Fibroblast of the aortic adventitia (primary cell): Measurements from ENCODE around the gene ALG6. TPM values are rescaled to one million over a fixed set of nuclear protein-coding genes. Genes with fewer than 3 reads are reported as not detected.

ENCODE experiments used
- DNase-seq: peaks from one replicate; pipeline ENCODE4 v3.0.0-alpha.2; 2010; ENCODE audit warnings: low read depth
- H3K4me3 ChIP-seq: 2 replicates; pipeline ENCODE4 v1.5.1; 2011; ENCODE audit warnings: low read depth, mild to moderate bottlenecking, control low read depth, low read length, moderate library complexity
- total RNA-seq: library from RNA; depleted of rRNA; stranded (reverse); fragments of >200 nt; gene quantifications from 2 replicates; pipeline ENCODE4 v1.2.3, GENCODE V29; 2012; ENCODE audit warnings: low replicate concordance
- TF ChIP-seq, protein P1 (sequence below): IDR thresholded peaks from 2 replicates; pipeline ENCODE4 v1.5.1; 2011; ENCODE audit warnings: mild to moderate bottlenecking, low read length, control low read depth, inconsistent platforms; ENCODE audit not compliant: insufficient read depth

The ALG6 gene
- total RNA-seq, 1 donor: 15.5 TPM

DNA sequence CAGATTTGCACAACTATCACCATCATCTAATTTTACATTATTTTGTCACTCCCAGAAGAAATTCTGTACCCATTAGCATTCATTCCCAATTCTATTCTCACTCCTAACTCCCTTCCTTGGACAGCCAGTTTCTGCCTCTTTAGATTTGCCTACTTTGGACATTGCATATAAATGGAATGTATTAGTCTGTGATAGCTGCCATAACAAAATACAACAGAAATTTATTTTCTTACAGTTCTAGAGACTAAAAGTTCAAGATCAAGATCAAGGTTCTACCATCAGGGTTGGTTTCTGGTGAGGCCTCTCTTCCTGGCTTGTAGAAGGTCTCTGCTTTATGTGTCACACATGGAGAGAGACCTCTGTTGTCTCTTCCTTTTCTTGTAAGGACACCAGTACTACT is 61.9 kb downstream of the ALG6 start:
- DNase-seq: no peak
- TF ChIP-seq, protein P1, sequence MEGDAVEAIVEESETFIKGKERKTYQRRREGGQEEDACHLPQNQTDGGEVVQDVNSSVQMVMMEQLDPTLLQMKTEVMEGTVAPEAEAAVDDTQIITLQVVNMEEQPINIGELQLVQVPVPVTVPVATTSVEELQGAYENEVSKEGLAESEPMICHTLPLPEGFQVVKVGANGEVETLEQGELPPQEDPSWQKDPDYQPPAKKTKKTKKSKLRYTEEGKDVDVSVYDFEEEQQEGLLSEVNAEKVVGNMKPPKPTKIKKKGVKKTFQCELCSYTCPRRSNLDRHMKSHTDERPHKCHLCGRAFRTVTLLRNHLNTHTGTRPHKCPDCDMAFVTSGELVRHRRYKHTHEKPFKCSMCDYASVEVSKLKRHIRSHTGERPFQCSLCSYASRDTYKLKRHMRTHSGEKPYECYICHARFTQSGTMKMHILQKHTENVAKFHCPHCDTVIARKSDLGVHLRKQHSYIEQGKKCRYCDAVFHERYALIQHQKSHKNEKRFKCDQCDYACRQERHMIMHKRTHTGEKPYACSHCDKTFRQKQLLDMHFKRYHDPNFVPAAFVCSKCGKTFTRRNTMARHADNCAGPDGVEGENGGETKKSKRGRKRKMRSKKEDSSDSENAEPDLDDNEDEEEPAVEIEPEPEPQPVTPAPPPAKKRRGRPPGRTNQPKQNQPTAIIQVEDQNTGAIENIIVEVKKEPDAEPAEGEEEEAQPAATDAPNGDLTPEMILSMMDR: no peak
- H3K4me3 ChIP-seq: no peak overlapping the region

DNA sequence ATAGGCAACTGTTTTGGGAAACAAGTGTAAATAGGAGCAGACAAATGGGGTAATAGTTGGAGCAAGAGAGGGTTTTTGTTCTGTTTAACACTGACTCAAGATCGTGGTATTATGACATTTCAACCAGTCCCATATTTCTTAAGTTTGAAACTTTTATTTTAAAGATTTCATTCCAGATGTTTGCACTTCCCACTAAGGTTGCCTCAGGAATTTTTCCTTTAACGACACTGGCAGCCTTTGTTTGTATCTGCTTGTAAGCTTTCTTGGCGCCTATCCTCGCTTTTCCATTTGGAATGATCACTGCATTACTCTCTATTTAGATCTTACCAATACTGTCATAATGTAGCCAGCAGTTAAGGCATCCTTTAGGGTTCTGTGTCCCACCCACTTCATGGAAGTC is 67.7 kb downstream of the ALG6 start:
- peak; percentile 52 for DNase-seq
- H3K4me3 ChIP-seq: no peak overlapping the region
- TF ChIP-seq, protein P1: no peak

DNA sequence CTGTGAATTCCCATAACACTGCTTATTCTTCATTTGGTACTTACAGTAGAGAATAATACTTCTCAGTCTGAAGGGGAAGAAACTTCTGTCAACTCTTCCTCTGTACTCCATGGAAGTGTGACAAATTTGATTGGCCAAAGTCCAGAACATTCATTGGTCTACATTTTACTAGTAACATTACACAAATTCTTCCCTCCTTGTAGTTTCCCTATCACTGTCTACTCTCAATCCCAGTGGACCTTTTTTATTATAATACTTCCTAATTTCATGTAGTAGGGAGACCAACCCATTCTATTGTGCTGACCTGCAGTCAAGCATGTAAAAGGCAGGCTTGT is 74.7 kb downstream of the ALG6 start:
- DNase-seq: peak; percentile 31
- H3K4me3 ChIP-seq: no peak overlapping the region
- TF ChIP-seq, protein P1: no peak

DNA sequence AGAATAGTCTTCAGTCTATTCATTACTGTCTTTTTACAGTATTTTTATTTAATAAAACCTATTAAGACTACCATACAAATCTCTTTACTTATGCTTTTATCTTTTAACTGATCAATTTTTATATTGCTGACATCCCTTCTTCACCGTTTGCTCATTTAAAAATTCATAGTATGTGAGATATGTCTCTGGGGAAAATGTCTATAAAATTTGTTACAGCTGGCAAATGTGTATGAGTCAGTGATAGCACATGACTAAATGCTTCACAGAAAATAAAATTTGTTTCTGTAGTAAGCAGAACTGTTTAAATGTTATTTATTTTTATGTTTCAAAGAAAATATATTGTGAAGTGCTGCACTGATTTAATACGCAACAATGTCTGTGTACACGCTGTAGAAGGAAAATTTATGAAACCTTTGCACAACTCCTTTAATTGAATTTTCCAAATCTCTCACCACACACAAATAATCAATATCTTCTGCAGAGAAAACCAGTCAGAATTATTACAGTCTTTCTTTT is 81.4 kb downstream of the ALG6 start:
- TF ChIP-seq, protein P1: no peak
- DNase-seq: peak; percentile 54

DNA sequence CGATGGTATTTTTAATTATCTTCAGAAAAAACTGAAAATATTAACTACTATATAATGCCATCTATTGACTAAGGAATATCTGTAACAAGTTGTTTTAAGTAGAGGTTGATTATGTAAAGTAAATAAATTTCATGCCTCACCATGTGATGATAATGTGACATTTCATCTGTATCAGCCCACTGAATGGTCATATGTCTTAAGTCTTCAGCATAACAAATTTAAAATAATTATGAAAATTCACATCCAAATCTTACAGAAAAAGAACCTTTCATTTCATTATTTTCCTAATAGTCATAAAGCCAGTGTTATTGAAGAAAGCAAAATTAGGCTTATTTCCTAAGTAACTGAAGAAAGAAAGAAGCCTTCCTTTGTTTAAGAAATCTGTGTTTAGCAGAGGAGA is 83.0 kb downstream of the ALG6 start:
- TF ChIP-seq, protein P1: no peak
- no peak for DNase-seq
- H3K4me3 ChIP-seq: no peak overlapping the region

More for the DNA sequence above, 81.4 kb downstream of the ALG6 start:
- H3K4me3 ChIP-seq: no peak overlapping the region

DNA sequence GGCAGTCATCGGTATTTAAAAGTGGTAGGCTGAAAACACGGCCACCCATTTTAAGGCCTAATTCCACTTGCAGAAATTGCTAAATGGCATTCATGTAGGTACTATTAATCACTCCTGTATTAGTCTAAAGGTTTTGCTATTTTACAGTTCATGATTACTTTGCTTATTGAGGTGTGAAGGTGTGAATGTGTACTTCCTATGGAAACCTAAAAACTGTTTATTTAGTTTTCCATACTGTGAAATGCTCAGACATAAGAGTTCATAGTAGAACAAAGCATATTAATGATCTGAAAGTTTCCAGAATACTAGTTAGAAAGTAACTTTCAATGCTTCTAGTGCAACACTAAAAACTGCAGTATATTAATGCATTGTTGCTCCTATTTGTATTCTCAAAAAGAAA is 85.8 kb downstream of the ALG6 start:
- TF ChIP-seq, protein P1: no peak
- no peak overlapping the region for H3K4me3 ChIP-seq
- no peak for DNase-seq

DNA sequence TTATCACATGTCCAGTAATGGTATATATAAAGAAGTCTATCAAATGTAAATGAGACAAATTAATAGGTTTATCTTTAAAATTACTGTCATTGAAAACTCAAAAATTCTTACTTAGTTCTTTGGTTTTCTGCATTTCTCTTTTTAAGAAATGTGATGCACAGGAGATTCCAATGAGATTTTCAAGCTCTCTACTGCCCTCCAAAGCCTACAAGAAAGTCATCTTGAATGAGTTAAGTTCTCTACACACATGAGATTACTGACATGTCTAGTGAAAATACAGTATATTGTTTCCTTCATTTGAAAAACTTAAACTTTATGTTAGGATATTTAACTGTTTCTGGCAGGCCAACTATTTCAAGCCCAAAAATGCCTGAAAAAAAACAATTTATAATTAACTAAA is 86.8 kb downstream of the ALG6 start:
- peak; percentile 53 for DNase-seq
- TF ChIP-seq, protein P1: peak; percentile 53
- no peak overlapping the region for H3K4me3 ChIP-seq
